Ascending aorta (tissue), 2 donors: ENCODE measurements around the gene PDE8B. TPM values are rescaled to one million over a fixed set of nuclear protein-coding genes. Genes with fewer than 3 reads are reported as not detected.
A peak's percentile ranks its signal among the peaks of the same experiment; 100 is the strongest.

Source experiments
- DNase-seq, 2 donors: peaks; one replicate each; pipeline ENCODE4 v3.0.0-alpha.2; 2019; ENCODE audit warnings: low spot score in 2 of 2
- H3K27ac ChIP-seq, 2 donors: fragments of 200-600 bp; sonication (generic); one replicate each; pipeline ENCODE4 v1.5.1; 2016 to 2017; ENCODE audit warnings: mild to moderate bottlenecking in 1 of 2
- H3K27me3 ChIP-seq: fragments of 200-600 bp; sonication (generic); one replicate; pipeline ENCODE4 v1.5.1; 2017
- H3K36me3 ChIP-seq, 2 donors: fragments of 200-600 bp; sonication (generic); one replicate each; pipeline ENCODE4 v1.5.1; 2016
- H3K4me1 ChIP-seq, 2 donors: fragments of 200-600 bp; sonication (generic); one replicate each; pipeline ENCODE4 v1.5.1; 2016 to 2017; ENCODE audit warnings: mild to moderate bottlenecking in 1 of 2
- H3K4me3 ChIP-seq, 2 donors: fragments of 200-600 bp; sonication (generic); one replicate each; pipeline ENCODE4 v1.5.1; 2016 to 2017; ENCODE audit warnings: mild to moderate bottlenecking in 1 of 2
- H3K9me3 ChIP-seq, 2 donors: fragments of 200-600 bp; sonication (generic); one replicate each; pipeline ENCODE4 v1.5.1; 2016
- intact Hi-C: fragments of 100-400 bp; cut with DNase I; formaldehyde crosslinking; loops from one replicate; pipeline ENCODE4 v1.15.1; 2023
- total RNA-seq: library from RNA; depleted of rRNA; stranded (reverse); fragments of >200 nt; gene quantifications from one replicate; pipeline ENCODE4 v1.1.0, GENCODE V29; 2016
- TF ChIP-seq, protein P1 (sequence below), 3 experiments: fragments of 200-600 bp in 2 of 3; fragments of 450-650 bp in 1 of 3; sonication (generic) in 2 of 3; IDR thresholded peaks; one replicate each; pipeline ENCODE4 v1.5.1; 2016 to 2019; ENCODE audit warnings: antibody characterized with exemption in 3 of 3, mild to moderate bottlenecking in 1 of 3, moderate library complexity in 1 of 3

The PDE8B gene
- total RNA-seq, 1 donor from 2014 or later = 28.1 TPM

DNA sequence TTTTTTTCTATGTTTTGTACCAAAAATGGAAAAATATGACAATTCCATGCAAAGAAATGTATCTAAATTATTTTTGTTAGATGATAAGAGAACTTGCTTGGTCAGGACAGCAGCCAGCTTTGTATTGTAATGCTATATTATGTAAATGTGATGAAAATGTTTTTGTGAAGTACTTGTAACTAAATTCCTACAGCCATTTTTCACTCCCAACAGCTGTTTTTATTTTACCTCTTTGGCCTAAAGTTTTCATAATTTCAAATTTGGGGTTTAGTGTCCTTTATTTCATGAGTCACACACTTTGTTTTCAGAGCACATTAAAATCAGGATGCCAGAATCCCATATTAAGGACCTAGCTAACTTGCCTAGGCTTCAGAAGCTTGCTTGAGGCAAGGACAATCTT is 217.5 kb downstream of the PDE8B start:
- TF ChIP-seq, protein P1, sequence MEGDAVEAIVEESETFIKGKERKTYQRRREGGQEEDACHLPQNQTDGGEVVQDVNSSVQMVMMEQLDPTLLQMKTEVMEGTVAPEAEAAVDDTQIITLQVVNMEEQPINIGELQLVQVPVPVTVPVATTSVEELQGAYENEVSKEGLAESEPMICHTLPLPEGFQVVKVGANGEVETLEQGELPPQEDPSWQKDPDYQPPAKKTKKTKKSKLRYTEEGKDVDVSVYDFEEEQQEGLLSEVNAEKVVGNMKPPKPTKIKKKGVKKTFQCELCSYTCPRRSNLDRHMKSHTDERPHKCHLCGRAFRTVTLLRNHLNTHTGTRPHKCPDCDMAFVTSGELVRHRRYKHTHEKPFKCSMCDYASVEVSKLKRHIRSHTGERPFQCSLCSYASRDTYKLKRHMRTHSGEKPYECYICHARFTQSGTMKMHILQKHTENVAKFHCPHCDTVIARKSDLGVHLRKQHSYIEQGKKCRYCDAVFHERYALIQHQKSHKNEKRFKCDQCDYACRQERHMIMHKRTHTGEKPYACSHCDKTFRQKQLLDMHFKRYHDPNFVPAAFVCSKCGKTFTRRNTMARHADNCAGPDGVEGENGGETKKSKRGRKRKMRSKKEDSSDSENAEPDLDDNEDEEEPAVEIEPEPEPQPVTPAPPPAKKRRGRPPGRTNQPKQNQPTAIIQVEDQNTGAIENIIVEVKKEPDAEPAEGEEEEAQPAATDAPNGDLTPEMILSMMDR (IDR thresholded peaks at IDR 0.05) = no peak
- Histone ChIP-seq H3K4me3 (no peak overlapping the region), H3K36me3 (peaks cover 23 to 35% of the 10 kb centered on the region in 2 donors), H3K9me3 (no peaks in the 10 kb centered on the region), H3K27ac (peak overlapping the region; percentile 80 to 97), H3K4me1 (peaks cover 18 to 55% of the 10 kb centered on the region in 2 donors), H3K27me3 (no peaks in the 10 kb centered on the region)
- no peak for DNase-seq
- intact Hi-C loops = loop anchor here (5.0 kb wide), 2 partner anchors 61 to 101 kb away; no protein-coding TSS in a partner anchor

GRCh38 chr5:77428526-77428925 is 218.0 kb downstream of the PDE8B start:
- TF ChIP-seq, protein P1 (IDR thresholded peaks at IDR 0.05) = no peak
- no peak overlapping the region for H3K4me3 ChIP-seq
- no peak for DNase-seq
- no peaks in the 10 kb centered on the region for H3K27me3 ChIP-seq
- H3K9me3 ChIP-seq = no peaks in the 10 kb centered on the region
- H3K36me3 ChIP-seq = peaks cover 28 to 40% of the 10 kb centered on the region in 2 donors
- H3K27ac ChIP-seq = peak overlapping the region; percentile 80 to 97
- intact Hi-C loops = loop anchor here (5.0 kb wide), 2 partner anchors 61 to 101 kb away; no protein-coding TSS in a partner anchor
- H3K4me1 ChIP-seq = peaks cover 18 to 55% of the 10 kb centered on the region in 2 donors

GRCh38 chr5:77430726-77431125 is 220.2 kb downstream of the PDE8B start:
- H3K27ac ChIP-seq = peak overlapping the region; percentile 39 to 97
- peaks cover 18 to 38% of the 10 kb centered on the region in 2 donors for H3K4me1 ChIP-seq
- TF ChIP-seq, protein P1 (IDR thresholded peaks at IDR 0.05) = no peak
- H3K36me3 ChIP-seq = peaks cover 32 to 48% of the 10 kb centered on the region in 2 donors
- intact Hi-C loops = no loop called here
- H3K4me3 ChIP-seq = no peak overlapping the region
- H3K9me3 ChIP-seq = no peaks in the 10 kb centered on the region
- no peaks in the 10 kb centered on the region for H3K27me3 ChIP-seq
- no peak for DNase-seq

DNA sequence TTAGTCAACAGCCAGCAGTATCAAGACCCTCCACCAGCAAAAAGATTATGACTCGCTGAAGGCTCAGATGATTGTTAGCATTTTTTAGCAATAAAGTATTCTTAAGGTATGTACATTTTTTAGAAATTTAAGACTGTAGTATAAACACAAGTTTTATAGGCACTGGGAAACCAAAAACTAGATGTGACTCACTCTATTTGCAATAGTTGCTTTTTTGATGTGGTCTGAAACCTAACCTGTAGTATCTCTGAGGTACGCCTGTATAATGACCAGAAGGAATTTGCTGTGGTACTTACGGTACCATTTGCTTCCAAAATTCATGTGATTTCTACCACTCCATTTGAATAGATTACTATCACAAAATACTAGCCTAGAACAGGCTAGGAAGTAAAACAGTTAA is 220.8 kb downstream of the PDE8B start:
- peaks cover 32 to 53% of the 10 kb centered on the region in 2 donors for H3K36me3 ChIP-seq
- H3K4me1 ChIP-seq = peaks cover 12 to 33% of the 10 kb centered on the region in 2 donors
- no peaks in the 10 kb centered on the region for H3K27me3 ChIP-seq
- no peaks in the 10 kb centered on the region for H3K9me3 ChIP-seq
- TF ChIP-seq, protein P1 (IDR thresholded peaks at IDR 0.05) = no peak
- DNase-seq = no peak
- H3K27ac ChIP-seq = peak overlapping the region; percentile 39 to 97
- no peak overlapping the region for H3K4me3 ChIP-seq
- intact Hi-C loops = no loop called here

- DNase-seq = no peak
- Histone ChIP-seq H3K9me3 (no peaks in the 10 kb centered on the region), H3K4me1 (peaks cover 11 to 28% of the 10 kb centered on the region in 2 donors), H3K27ac (peak overlapping the region in 1 of 2 donors; percentile 39), H3K36me3 (peaks cover 32 to 53% of the 10 kb centered on the region in 2 donors), H3K27me3 (no peaks in the 10 kb centered on the region), H3K4me3 (no peak overlapping the region)
- intact Hi-C loops = no loop called here
- TF ChIP-seq, protein P1 (IDR thresholded peaks at IDR 0.05) = no peak
These were observed 221.2 kb downstream of the PDE8B start for GRCh38 chr5:77431719-77432118.
